Liver (tissue), 9 donors: ENCODE measurements around the gene IBA57. TPM values are rescaled to one million over a fixed set of nuclear protein-coding genes. Genes with fewer than 3 reads are reported as not detected.

Source experiments
- DNase-seq: peaks from one replicate; pipeline ENCODE4 v3.0.0-alpha.2; 2017; ENCODE audit warnings: low spot score
- H3K27ac ChIP-seq, 2 donors: one replicate each; pipeline ENCODE4 v1.7.0; 2013; ENCODE audit warnings: inconsistent platforms in 2 of 2, low read length in 2 of 2, control low read depth in 1 of 2, low read depth in 1 of 2, mild to moderate bottlenecking in 1 of 2
- H3K27me3 ChIP-seq, 4 donors: one replicate each; pipeline versions ENCODE4 v1.6.1 to v1.7.0; 2013; ENCODE audit warnings: low read length in 3 of 4, inconsistent platforms in 1 of 4, mild to moderate bottlenecking in 1 of 4, moderate library complexity in 1 of 4; ENCODE audit not compliant: control insufficient read depth in 4 of 4, insufficient read depth in 4 of 4
- H3K36me3 ChIP-seq, 4 donors: one replicate each; pipeline versions ENCODE4 v1.6.1 to v1.7.0; 2013; ENCODE audit warnings: low read length in 3 of 4, mild to moderate bottlenecking in 3 of 4, low read depth in 1 of 4, moderate library complexity in 1 of 4; ENCODE audit not compliant: control insufficient read depth in 4 of 4, insufficient read depth in 3 of 4
- H3K4me1 ChIP-seq, 4 donors: one replicate each; pipeline versions ENCODE4 v1.6.1 to v1.7.0; 2013; ENCODE audit warnings: low read length in 3 of 4, mild to moderate bottlenecking in 3 of 4, moderate library complexity in 1 of 4; ENCODE audit not compliant: control insufficient read depth in 4 of 4, insufficient read depth in 4 of 4
- H3K4me3 ChIP-seq, 3 donors: one replicate each; pipeline versions ENCODE4 v1.6.1 to v1.7.0; 2013; ENCODE audit warnings: low read length in 3 of 3, control low read depth in 1 of 3, low read depth in 1 of 3, mild to moderate bottlenecking in 1 of 3
- H3K9ac ChIP-seq, 2 donors: one replicate each; pipeline ENCODE4 v1.7.0; 2013; ENCODE audit warnings: low read length in 2 of 2, mild to moderate bottlenecking in 2 of 2, moderate library complexity in 2 of 2, control low read depth in 1 of 2, low read depth in 1 of 2
- H3K9me3 ChIP-seq, 4 donors: one replicate each; pipeline versions ENCODE4 v1.6.1 to v1.7.0; 2013; ENCODE audit warnings: low read length in 3 of 4; ENCODE audit not compliant: control insufficient read depth in 4 of 4
- FOXA1 ChIP-seq: IDR thresholded peaks from 2 replicates; pipeline ENCODE4 v1.6.1; 2016; ENCODE audit warnings: antibody characterized with exemption
- FOXA2 ChIP-seq: IDR thresholded peaks from 2 replicates; pipeline ENCODE4 v1.6.1; 2016; ENCODE audit warnings: antibody characterized with exemption
- HNF4A ChIP-seq, 2 donors: conservative IDR thresholded peaks; 2 replicates each; pipeline ENCODE4 v1.6.1; 2016; ENCODE audit warnings: antibody characterized with exemption in 2 of 2, mild to moderate bottlenecking in 2 of 2
- JUND ChIP-seq, 2 donors: IDR thresholded peaks; 2 replicates each; pipeline ENCODE4 v1.6.1; 2016; ENCODE audit warnings: antibody characterized with exemption in 2 of 2
- MAX ChIP-seq: IDR thresholded peaks from 2 replicates; pipeline ENCODE4 v1.6.1; 2016; ENCODE audit warnings: antibody characterized with exemption
- NR2F2 ChIP-seq: IDR thresholded peaks from 2 replicates; pipeline ENCODE4 v1.6.1; 2016; ENCODE audit warnings: antibody characterized with exemption
- RAD21 ChIP-seq, 2 donors: IDR thresholded peaks; 2 replicates each; pipeline ENCODE4 v1.6.1; 2016; ENCODE audit warnings: antibody characterized with exemption in 2 of 2, mild to moderate bottlenecking in 2 of 2
- RXRA ChIP-seq, 2 donors: IDR thresholded peaks; 2 replicates each; pipeline ENCODE4 v1.6.1; 2017 to 2018; ENCODE audit warnings: antibody characterized with exemption in 2 of 2, mild to moderate bottlenecking in 1 of 2
- SP1 ChIP-seq: IDR thresholded peaks from 2 replicates; pipeline ENCODE4 v1.6.1; 2018; ENCODE audit warnings: antibody characterized with exemption, mild to moderate bottlenecking
- TAF1 ChIP-seq: conservative IDR thresholded peaks from 2 replicates; pipeline ENCODE4 v1.6.1; 2016; ENCODE audit warnings: antibody characterized with exemption, mild to moderate bottlenecking
- YY1 ChIP-seq: IDR thresholded peaks from 2 replicates; pipeline ENCODE4 v1.6.1; 2016; ENCODE audit warnings: antibody characterized with exemption, mild to moderate bottlenecking
- WGBS: extraction: QIAGEN DNeasy Blood & Tissue Kit; methylation state at CpG from one replicate; pipeline ENCODE4 v1.1.7; 2013; 5-methylcytosine and 5-hydroxymethylcytosine counted together
- polyA plus RNA-seq, 2 donors: library from polyadenylated mRNA; stranded (reverse) in 1 of 2; unstranded in 1 of 2; fragments of 200-250 nt in 1 of 2; fragments of >200 nt in 1 of 2; fragmentation: Nextera tagmentation in 1 of 2; extraction: Ambion mirVana in 1 of 2; gene quantifications; one replicate each; pipeline versions ENCODE4 v1.2.1 to v1.2.3, GENCODE V29; 2013 to 2015
- total RNA-seq, 2 donors: library from RNA; depleted of rRNA; stranded (reverse); fragments of >200 nt; gene quantifications; one replicate each; pipeline ENCODE4 v1.2.3, GENCODE V29; 2014
- TF ChIP-seq, protein P1 (sequence below): IDR thresholded peaks from 2 replicates; pipeline ENCODE4 v1.6.1; 2016; ENCODE audit warnings: antibody characterized with exemption
- TF ChIP-seq, protein P2 (sequence below): IDR thresholded peaks from 2 replicates; pipeline ENCODE4 v1.6.1; 2016; ENCODE audit warnings: antibody characterized with exemption
- TF ChIP-seq, protein P3 (sequence below): IDR thresholded peaks from 2 replicates; pipeline ENCODE4 v1.6.1; 2016; ENCODE audit warnings: antibody characterized with exemption, mild to moderate bottlenecking
- donor health status: healthy.
- donor health status: healthy.
- donor health status: healthy.
- donor health status: healthy.
- donor health status: healthy.

Gene IBA57
- total and polyA plus RNA-seq, 4 donors: 1.6 to 12.0 (median 8.4) TPM

GRCh38 chr1:228164561-228165371 lies 838 bp upstream of the IBA57 start:
- 53% methylated on average over 20 of the region's 20 CpGs for WGBS
- H3K9me3 ChIP-seq: no peaks in the 10 kb centered on the region

DNA sequence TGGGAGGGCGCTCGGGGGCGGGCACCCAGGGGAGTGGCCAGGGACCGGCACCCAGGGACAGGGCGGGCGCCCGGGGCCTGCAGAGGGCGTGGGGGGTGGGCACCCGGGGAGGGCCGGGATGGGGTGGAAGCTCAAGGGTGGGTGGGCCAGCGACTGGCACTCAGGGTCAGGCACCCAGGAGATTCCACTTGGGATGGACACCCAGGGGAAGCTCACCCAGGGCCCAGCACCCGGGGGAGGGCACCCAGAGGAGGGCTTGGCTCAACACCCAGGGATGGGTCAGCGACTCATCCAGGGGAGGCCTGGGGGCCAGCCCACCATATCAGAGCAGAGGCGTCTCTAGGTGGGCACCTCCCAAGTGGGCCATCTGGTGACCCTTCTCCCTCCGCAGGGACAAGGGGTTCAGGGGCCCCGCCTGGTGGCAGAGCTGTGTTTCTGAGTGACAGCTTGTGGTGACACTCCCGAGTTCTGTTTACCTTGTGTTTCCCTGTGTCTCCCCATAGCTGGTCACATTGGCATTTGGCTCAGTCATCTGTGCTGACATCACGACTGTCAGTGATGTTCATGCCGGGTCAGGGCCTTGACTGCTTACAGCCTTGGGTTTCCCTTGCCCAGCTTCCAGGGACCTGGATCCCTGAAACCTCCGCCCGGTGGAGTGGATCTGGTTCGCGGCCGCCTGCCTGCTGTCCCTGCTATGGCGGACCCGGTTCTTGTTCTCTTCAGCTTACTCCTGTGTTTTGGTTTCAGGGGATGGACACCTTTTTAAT lies 749 bp downstream of the IBA57 start:
- Histone ChIP-seq H3K36me3 (no peaks in the 10 kb centered on the region), H3K9ac (peak overlapping the region; percentile 82 to 94), H3K27ac (peak overlapping the region; percentile 97 to 99), H3K4me1 (peaks cover 0 to 18% (median 4%) of the 10 kb centered on the region in 4 donors), H3K9me3 (no peaks in the 10 kb centered on the region), H3K27me3 (no peaks in the 10 kb centered on the region), H3K4me3 (peak overlapping the region; percentile 47 to 84 (median 77))
- peak; percentile 77 for DNase-seq
- TF ChIP-seq TAF1 (no peak), NR2F2 (peak; percentile 42), FOXA2 (no peak)
- TF ChIP-seq, protein P1, sequence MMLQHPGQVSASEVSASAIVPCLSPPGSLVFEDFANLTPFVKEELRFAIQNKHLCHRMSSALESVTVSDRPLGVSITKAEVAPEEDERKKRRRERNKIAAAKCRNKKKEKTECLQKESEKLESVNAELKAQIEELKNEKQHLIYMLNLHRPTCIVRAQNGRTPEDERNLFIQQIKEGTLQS: no peak
- WGBS: 19% methylated on average over 26 of the region's 26 CpGs

More at GRCh38 chr1:228164561-228165371, 838 bp upstream of the IBA57 start:
- Histone ChIP-seq H3K36me3 (no peaks in the 10 kb centered on the region), H3K27me3 (no peaks in the 10 kb centered on the region), H3K27ac (peak overlapping the region; percentile 79 to 87), H3K4me3 (peak overlapping the region; percentile 44 to 60 (median 45)), H3K4me1 (peaks cover 0 to 18% (median 4%) of the 10 kb centered on the region in 4 donors), H3K9ac (peak overlapping the region in 1 of 2 donors; percentile 78)
- TF ChIP-seq YY1: no peak
- no peak for TF ChIP-seq RXRA (IDR thresholded peaks at IDR 0.05)
- no peak for TF ChIP-seq RAD21 (IDR thresholded peaks at IDR 0.05)
- no peak for TF ChIP-seq TAF1
- TF ChIP-seq, protein P2, sequence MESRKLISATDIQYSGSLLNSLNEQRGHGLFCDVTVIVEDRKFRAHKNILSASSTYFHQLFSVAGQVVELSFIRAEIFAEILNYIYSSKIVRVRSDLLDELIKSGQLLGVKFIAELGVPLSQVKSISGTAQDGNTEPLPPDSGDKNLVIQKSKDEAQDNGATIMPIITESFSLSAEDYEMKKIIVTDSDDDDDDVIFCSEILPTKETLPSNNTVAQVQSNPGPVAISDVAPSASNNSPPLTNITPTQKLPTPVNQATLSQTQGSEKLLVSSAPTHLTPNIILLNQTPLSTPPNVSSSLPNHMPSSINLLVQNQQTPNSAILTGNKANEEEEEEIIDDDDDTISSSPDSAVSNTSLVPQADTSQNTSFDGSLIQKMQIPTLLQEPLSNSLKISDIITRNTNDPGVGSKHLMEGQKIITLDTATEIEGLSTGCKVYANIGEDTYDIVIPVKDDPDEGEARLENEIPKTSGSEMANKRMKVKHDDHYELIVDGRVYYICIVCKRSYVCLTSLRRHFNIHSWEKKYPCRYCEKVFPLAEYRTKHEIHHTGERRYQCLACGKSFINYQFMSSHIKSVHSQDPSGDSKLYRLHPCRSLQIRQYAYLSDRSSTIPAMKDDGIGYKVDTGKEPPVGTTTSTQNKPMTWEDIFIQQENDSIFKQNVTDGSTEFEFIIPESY: no peak
- no peak for TF ChIP-seq FOXA2
- TF ChIP-seq, protein P1: no peak
- no peak for TF ChIP-seq NR2F2
- TF ChIP-seq FOXA1: no peak
- no peak for TF ChIP-seq HNF4A (conservative IDR thresholded peaks at IDR 0.05)
- no peak for DNase-seq

GRCh38 chr1:228168563-228169270 lies 3.1 kb downstream of the IBA57 start:
- DNase-seq: no peak
- Histone ChIP-seq H3K36me3 (no peaks in the 10 kb centered on the region), H3K27me3 (no peaks in the 10 kb centered on the region), H3K4me1 (peaks cover 0 to 12% (median 4%) of the 10 kb centered on the region in 4 donors), H3K27ac (no peak overlapping the region), H3K9me3 (no peaks in the 10 kb centered on the region), H3K4me3 (no peak overlapping the region), H3K9ac (no peak overlapping the region)
- WGBS: 87% methylated on average over 12 of the region's 12 CpGs
- TF ChIP-seq, protein P3, sequence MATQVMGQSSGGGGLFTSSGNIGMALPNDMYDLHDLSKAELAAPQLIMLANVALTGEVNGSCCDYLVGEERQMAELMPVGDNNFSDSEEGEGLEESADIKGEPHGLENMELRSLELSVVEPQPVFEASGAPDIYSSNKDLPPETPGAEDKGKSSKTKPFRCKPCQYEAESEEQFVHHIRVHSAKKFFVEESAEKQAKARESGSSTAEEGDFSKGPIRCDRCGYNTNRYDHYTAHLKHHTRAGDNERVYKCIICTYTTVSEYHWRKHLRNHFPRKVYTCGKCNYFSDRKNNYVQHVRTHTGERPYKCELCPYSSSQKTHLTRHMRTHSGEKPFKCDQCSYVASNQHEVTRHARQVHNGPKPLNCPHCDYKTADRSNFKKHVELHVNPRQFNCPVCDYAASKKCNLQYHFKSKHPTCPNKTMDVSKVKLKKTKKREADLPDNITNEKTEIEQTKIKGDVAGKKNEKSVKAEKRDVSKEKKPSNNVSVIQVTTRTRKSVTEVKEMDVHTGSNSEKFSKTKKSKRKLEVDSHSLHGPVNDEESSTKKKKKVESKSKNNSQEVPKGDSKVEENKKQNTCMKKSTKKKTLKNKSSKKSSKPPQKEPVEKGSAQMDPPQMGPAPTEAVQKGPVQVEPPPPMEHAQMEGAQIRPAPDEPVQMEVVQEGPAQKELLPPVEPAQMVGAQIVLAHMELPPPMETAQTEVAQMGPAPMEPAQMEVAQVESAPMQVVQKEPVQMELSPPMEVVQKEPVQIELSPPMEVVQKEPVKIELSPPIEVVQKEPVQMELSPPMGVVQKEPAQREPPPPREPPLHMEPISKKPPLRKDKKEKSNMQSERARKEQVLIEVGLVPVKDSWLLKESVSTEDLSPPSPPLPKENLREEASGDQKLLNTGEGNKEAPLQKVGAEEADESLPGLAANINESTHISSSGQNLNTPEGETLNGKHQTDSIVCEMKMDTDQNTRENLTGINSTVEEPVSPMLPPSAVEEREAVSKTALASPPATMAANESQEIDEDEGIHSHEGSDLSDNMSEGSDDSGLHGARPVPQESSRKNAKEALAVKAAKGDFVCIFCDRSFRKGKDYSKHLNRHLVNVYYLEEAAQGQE: no peak
- TF ChIP-seq, protein P2: no peak
- TF ChIP-seq, protein P1: no peak
- TF ChIP-seq MAX (no peak), YY1 (no peak), HNF4A (conservative IDR thresholded peaks at IDR 0.05) (no peak), JUND (IDR thresholded peaks at IDR 0.05) (no peak), TAF1 (no peak), RAD21 (IDR thresholded peaks at IDR 0.05) (no peak), FOXA2 (no peak), SP1 (no peak)
